GM12891 (cell line): Measurements from ENCODE around the gene GDF7.

Source experiments
- PAX5 ChIP-seq: IDR thresholded peaks from 2 replicates; pipeline ENCODE4 v1.6.1; 2011; ENCODE audit warnings: low read length, moderate library complexity, mild to moderate bottlenecking; ENCODE audit not compliant: insufficient read depth, severe bottlenecking
- POLR2A ChIP-seq: IDR thresholded peaks from 2 replicates; pipeline ENCODE4 v1.6.1; 2011; ENCODE audit warnings: low read depth, low read length, control low read depth
- POLR2AphosphoS5 ChIP-seq: IDR thresholded peaks from 2 replicates; pipeline ENCODE4 v1.6.1; 2011; ENCODE audit warnings: low read depth, low read length, control low read depth
- POU2F2 ChIP-seq: IDR thresholded peaks from 2 replicates; pipeline ENCODE4 v1.6.1; 2011; ENCODE audit warnings: low read depth, mild to moderate bottlenecking, control low read depth, low read length, moderate library complexity
- SPI1 ChIP-seq: IDR thresholded peaks from 2 replicates; pipeline ENCODE4 v1.6.1; 2011; ENCODE audit warnings: low read depth, low read length, control low read depth
- TAF1 ChIP-seq: IDR thresholded peaks from 2 replicates; pipeline ENCODE4 v1.6.1; 2011; ENCODE audit warnings: low read depth, low read length, control low read depth

- TF ChIP-seq POLR2A, result no peak
- TF ChIP-seq TAF1, result no peak
- TF ChIP-seq SPI1, result no peak
- TF ChIP-seq POLR2AphosphoS5, result no peak
- TF ChIP-seq PAX5, result no peak
- no peak for TF ChIP-seq POU2F2
Observed at GRCh38 chr2:20725782-20726181, 58.8 kb downstream of the GDF7 start.
